GM23248 (cell line): ENCODE measurements around the gene EPHA1.

Experiments used
- EZH2 ChIP-seq: fragments of 200-600 bp; sonication (generic); IDR thresholded peaks from 2 replicates; pipeline ENCODE4 v1.6.1; 2018; ENCODE audit warnings: antibody characterized with exemption, mild to moderate bottlenecking; ENCODE audit not compliant: insufficient read depth, poor library complexity, severe bottlenecking
- EZH2phosphoT487 ChIP-seq: fragments of 200-600 bp; sonication (generic); IDR thresholded peaks from 2 replicates; pipeline ENCODE4 v1.6.1; 2018; ENCODE audit warnings: antibody characterized with exemption, moderate library complexity, mild to moderate bottlenecking, low read depth; ENCODE audit not compliant: insufficient read depth

DNA sequence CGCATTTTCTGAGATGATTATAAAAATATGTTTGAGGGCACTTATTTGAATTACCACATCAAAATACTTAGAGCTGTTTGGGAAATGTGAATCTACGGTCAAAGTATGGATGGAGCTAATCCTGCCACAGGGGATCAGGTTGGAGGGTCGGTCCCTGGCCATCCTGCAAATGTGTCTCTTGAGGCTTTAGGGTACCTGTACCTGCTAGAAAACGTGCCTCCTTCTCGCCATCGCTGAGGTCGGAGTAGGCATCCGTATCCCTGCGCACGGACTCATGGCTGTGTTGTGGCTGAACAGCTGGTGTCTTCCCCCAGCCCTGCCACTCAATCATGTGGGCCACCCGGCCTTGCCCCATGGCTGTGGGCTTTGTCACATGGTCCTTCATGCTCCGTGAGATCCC, 50.0 kb downstream of the EPHA1 start:
- TF ChIP-seq EZH2, result no peak
- no peak for TF ChIP-seq EZH2phosphoT487
